Measurements from ENCODE around the gene ETHE1.

Gene ETHE1

GRCh38 chr19:43526884-43527859 is at the start of gene ETHE1:
TSS of gene ETHE1 (minus strand) at chr19:43527201. CDS start at chr19:43527177, 24 bp downstream.
- peak; percentile 40 for DNase-seq

- DNase-seq, result no peak
Observed at GRCh38 chr19:43575955-43576878, 49.2 kb upstream of the ETHE1 start.

- DNase-seq, result peak; percentile 94
Observed at GRCh38 chr19:43575156-43575950, 48.4 kb upstream of the ETHE1 start, which contains the start of the genes PINLYP and XRCC1. TSS of gene PINLYP (plus strand) at chr19:43575801. CDS start at chr19:43577192, 1,391 bp downstream. TSS of gene XRCC1 (minus strand) at chr19:43575527. CDS start at chr19:43575458, 69 bp downstream.

- no peak for DNase-seq
Observed at GRCh38 chr19:43574424-43575155, 47.6 kb upstream of the ETHE1 start.

GRCh38 chr19:43572171-43572588 is 45.2 kb upstream of the ETHE1 start:
- DNase-seq, result no peak

GRCh38 chr19:43570174-43570791 is 43.3 kb upstream of the ETHE1 start:
- peak; percentile 16 for DNase-seq

GRCh38 chr19:43569657-43570056 is 42.7 kb upstream of the ETHE1 start:
- DNase-seq, result no peak

- no peak for DNase-seq
Observed at GRCh38 chr19:43564800-43565199, 37.8 kb upstream of the ETHE1 start.

- no peak for DNase-seq
Observed at GRCh38 chr19:43563816-43564457, 36.9 kb upstream of the ETHE1 start.

- DNase-seq, result peak; percentile 100
Observed at GRCh38 chr19:43562698-43563241, 35.8 kb upstream of the ETHE1 start.

GRCh38 chr19:43562226-43562697 is 35.3 kb upstream of the ETHE1 start:
- no peak for DNase-seq

- DNase-seq, result no peak
Observed at GRCh38 chr19:43561139-43561970, 34.4 kb upstream of the ETHE1 start.

- no peak for DNase-seq
Observed at GRCh38 chr19:43560687-43561086, 33.7 kb upstream of the ETHE1 start.

GRCh38 chr19:43555185-43555770 is 28.3 kb upstream of the ETHE1 start:
- peak; percentile 25 for DNase-seq

- DNase-seq, result no peak
Observed at GRCh38 chr19:43554317-43554895, 27.4 kb upstream of the ETHE1 start.

GRCh38 chr19:43553656-43554055 is 26.7 kb upstream of the ETHE1 start:
- no peak for DNase-seq

GRCh38 chr19:43552616-43553015 is 25.6 kb upstream of the ETHE1 start:
- DNase-seq, result no peak

- no peak for DNase-seq
Observed at GRCh38 chr19:43552198-43552450, 25.1 kb upstream of the ETHE1 start.

All from GF-D8 (cell line).